Neuronal stem cell (in vitro differentiated cells): ENCODE results near the gene SMC4.

Source experiments
- DNase-seq: peaks from one replicate; pipeline ENCODE4 v3.0.0-alpha.2; 2013; ENCODE audit warnings: low spot score
- H2AFZ ChIP-seq: one replicate; pipeline ENCODE4 v1.6.1; 2013; ENCODE audit warnings: mild to moderate bottlenecking, low read length, inconsistent platforms
- H2AK5ac ChIP-seq: 2 replicates; pipeline ENCODE4 v1.6.1; 2013; ENCODE audit warnings: low read depth, mild to moderate bottlenecking, inconsistent platforms, low read length, moderate library complexity, mixed read lengths
- H2BK120ac ChIP-seq: 2 replicates; pipeline ENCODE4 v1.6.1; 2013; ENCODE audit warnings: low read depth, mild to moderate bottlenecking, inconsistent platforms, low read length, moderate library complexity, mixed read lengths
- H2BK12ac ChIP-seq: one replicate; pipeline ENCODE4 v1.6.1; 2013; ENCODE audit warnings: low read length, inconsistent platforms
- H2BK15ac ChIP-seq: 2 replicates; pipeline ENCODE4 v1.6.1; 2013; ENCODE audit warnings: mild to moderate bottlenecking, low read length, inconsistent platforms, mixed read lengths
- H2BK5ac ChIP-seq: one replicate; pipeline ENCODE4 v1.6.1; 2013; ENCODE audit warnings: inconsistent platforms, mild to moderate bottlenecking, low read length, moderate library complexity
- H3K14ac ChIP-seq: one replicate; pipeline ENCODE4 v1.6.1; 2013; ENCODE audit warnings: low read length, inconsistent platforms
- H3K18ac ChIP-seq: 2 replicates; pipeline ENCODE4 v1.6.1; 2013; ENCODE audit warnings: low read length, inconsistent platforms
- H3K23ac ChIP-seq: 2 replicates; pipeline ENCODE4 v1.6.1; 2013; ENCODE audit warnings: low read depth, mild to moderate bottlenecking, mixed read lengths, low read length, inconsistent platforms; ENCODE audit not compliant: poor library complexity
- H3K27ac ChIP-seq: replicated peaks from 3 replicates; pipeline ENCODE4 v1.5.1; 2013; ENCODE audit warnings: low read length, inconsistent platforms
- H3K27me3 ChIP-seq, 3 experiments: 2 replicates each; pipeline ENCODE4 v1.6.1; 2013; ENCODE audit warnings: low read length in 3 of 3, mild to moderate bottlenecking in 2 of 3, inconsistent platforms in 1 of 3, low read depth in 1 of 3, mixed read lengths in 1 of 3, moderate library complexity in 1 of 3; ENCODE audit not compliant: control insufficient read depth in 3 of 3, insufficient read depth in 3 of 3
- H3K36me3 ChIP-seq, 2 donors: replicated peaks in 1 of 2; 2 replicates each; pipeline ENCODE4 v1.6.1; 2013; ENCODE audit warnings: low read length in 2 of 2; ENCODE audit not compliant: control insufficient read depth in 2 of 2, insufficient read depth in 2 of 2
- H3K4ac ChIP-seq: 2 replicates; pipeline ENCODE4 v1.6.1; 2013; ENCODE audit warnings: inconsistent platforms, mild to moderate bottlenecking, low read length, moderate library complexity
- H3K4me1 ChIP-seq, 2 donors: 1 replicate in 1 of 2; 2 replicates in 1 of 2; pipeline ENCODE4 v1.6.1; 2013; ENCODE audit warnings: low read length in 2 of 2, low read depth in 1 of 2; ENCODE audit not compliant: control insufficient read depth in 2 of 2, insufficient read depth in 1 of 2
- H3K4me2 ChIP-seq: one replicate; pipeline ENCODE4 v1.6.1; 2013; ENCODE audit warnings: mild to moderate bottlenecking, low read length, inconsistent platforms; ENCODE audit not compliant: insufficient read depth, poor library complexity, severe bottlenecking
- H3K4me3 ChIP-seq, 2 donors: 2 replicates each; pipeline ENCODE4 v1.5.1; 2013; ENCODE audit warnings: low read length in 2 of 2, mild to moderate bottlenecking in 2 of 2, inconsistent platforms in 1 of 2, moderate library complexity in 1 of 2
- H3K79me1 ChIP-seq: one replicate; pipeline ENCODE4 v1.6.1; 2013; ENCODE audit warnings: low read depth, mild to moderate bottlenecking, inconsistent platforms, low read length, moderate library complexity
- H3K9ac ChIP-seq: one replicate; pipeline ENCODE4 v1.6.1; 2013; ENCODE audit warnings: mild to moderate bottlenecking, low read depth, low read length, inconsistent platforms; ENCODE audit not compliant: poor library complexity
- H3K9me3 ChIP-seq, 2 donors: replicated peaks in 1 of 2; 2 replicates each; pipeline versions ENCODE3 to v1.6.1; 2013; ENCODE audit warnings: low read length in 2 of 2, mild to moderate bottlenecking in 2 of 2, inconsistent platforms in 1 of 2, low read depth in 1 of 2, mixed read lengths in 1 of 2, moderate library complexity in 1 of 2; ENCODE audit not compliant: control insufficient read depth in 2 of 2, insufficient read depth in 1 of 2
- H4K8ac ChIP-seq: one replicate; pipeline ENCODE4 v1.6.1; 2013; ENCODE audit warnings: low read depth, mild to moderate bottlenecking, inconsistent platforms, low read length, moderate library complexity
- H4K91ac ChIP-seq: one replicate; pipeline ENCODE4 v1.6.1; 2013; ENCODE audit warnings: low read length, low read depth, mild to moderate bottlenecking, inconsistent platforms; ENCODE audit not compliant: poor library complexity
- WGBS, 2 donors: extraction: QIAGEN DNeasy Blood & Tissue Kit; methylation state at CpG; one replicate each; pipeline ENCODE4 v1.1.7; 2013; ENCODE audit warnings: missing lambda C conversion rate in 2 of 2, mixed read lengths in 1 of 2; ENCODE audit not compliant: insufficient read length in 2 of 2, insufficient replicate concordance in 1 of 2; ENCODE audit errors: extremely low coverage in 2 of 2; 5-methylcytosine and 5-hydroxymethylcytosine counted together

Gene SMC4

DNA sequence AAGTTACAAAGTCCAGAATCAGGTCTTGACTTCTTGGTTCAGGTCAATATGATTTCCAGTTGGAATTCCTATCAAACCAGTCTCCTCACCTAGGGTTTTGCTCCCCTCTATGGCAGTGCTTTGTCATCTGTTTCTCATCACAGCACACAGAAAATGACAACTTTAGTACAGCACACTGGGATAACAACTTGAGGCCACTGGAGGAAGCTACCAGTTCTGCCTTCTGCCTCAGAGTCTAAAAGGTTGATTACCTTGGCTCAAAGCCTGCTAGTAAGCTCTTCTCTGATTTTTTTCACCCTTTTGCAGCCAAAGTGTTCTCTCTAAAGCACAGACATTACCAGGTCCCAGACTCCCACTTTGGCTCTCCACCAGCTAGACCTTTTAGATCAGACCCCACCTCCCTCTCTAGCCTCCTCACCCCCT, 75.0 kb downstream of the SMC4 start:
- Histone ChIP-seq H3K4me1 (no peaks in the 10 kb centered on the region), H3K9me3 (peaks cover 7 to 10% of the 10 kb centered on the region in 2 donors), H2BK5ac (no peak overlapping the region), H3K36me3 (no peaks in the 10 kb centered on the region), H3K4me2 (no peak overlapping the region), H3K18ac (no peak overlapping the region), H3K27ac (no peak overlapping the region), H3K23ac (no peak overlapping the region), H4K91ac (no peak overlapping the region), H3K4ac (no peak overlapping the region), H3K79me1 (no peaks in the 10 kb centered on the region), H2BK15ac (no peak overlapping the region), H2AK5ac (no peak overlapping the region), H2BK120ac (no peak overlapping the region), H2BK12ac (no peak overlapping the region), H3K27me3 (no peaks in the 10 kb centered on the region), H4K8ac (no peak overlapping the region), H2AFZ (no peak overlapping the region), H3K9ac (no peak overlapping the region), H3K4me3 (no peak overlapping the region), H3K14ac (no peak overlapping the region)
- DNase-seq: no peak

DNA sequence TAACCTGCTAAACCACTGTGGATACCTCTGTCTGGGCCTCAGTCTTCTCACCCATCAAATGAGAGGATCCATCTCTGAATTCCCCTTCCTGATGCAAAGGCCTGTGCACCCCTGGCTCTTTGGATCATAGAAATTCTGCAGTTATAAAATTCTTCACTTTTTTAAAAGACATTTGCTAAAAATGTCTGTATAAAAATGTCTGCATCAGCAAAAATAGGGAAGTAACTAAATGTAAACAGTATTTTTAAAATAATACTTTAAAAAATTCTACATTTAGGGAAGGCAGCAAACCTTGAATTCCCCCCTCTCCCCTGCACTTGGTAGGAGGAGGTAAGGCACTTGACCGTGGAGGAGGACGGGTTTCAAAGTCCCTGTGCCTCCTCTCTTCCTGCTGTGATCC, 75.7 kb downstream of the SMC4 start:
- Histone ChIP-seq H3K14ac (no peak overlapping the region), H2BK12ac (no peak overlapping the region), H3K9me3 (peaks cover 7 to 10% of the 10 kb centered on the region in 2 donors), H3K79me1 (no peaks in the 10 kb centered on the region), H4K8ac (no peak overlapping the region), H3K4me2 (no peak overlapping the region), H3K27me3 (no peaks in the 10 kb centered on the region), H3K9ac (no peak overlapping the region), H4K91ac (no peak overlapping the region), H3K18ac (no peak overlapping the region), H3K4me1 (no peaks in the 10 kb centered on the region), H3K36me3 (no peaks in the 10 kb centered on the region), H3K27ac (no peak overlapping the region), H2BK15ac (no peak overlapping the region), H3K23ac (no peak overlapping the region), H2AK5ac (no peak overlapping the region), H2BK120ac (no peak overlapping the region), H3K4ac (no peak overlapping the region), H3K4me3 (no peak overlapping the region), H2BK5ac (no peak overlapping the region), H2AFZ (no peak overlapping the region)
- WGBS, 2 donors: no CpG with 5 or more reads among the region's 2 CpGs
- DNase-seq: no peak

DNA sequence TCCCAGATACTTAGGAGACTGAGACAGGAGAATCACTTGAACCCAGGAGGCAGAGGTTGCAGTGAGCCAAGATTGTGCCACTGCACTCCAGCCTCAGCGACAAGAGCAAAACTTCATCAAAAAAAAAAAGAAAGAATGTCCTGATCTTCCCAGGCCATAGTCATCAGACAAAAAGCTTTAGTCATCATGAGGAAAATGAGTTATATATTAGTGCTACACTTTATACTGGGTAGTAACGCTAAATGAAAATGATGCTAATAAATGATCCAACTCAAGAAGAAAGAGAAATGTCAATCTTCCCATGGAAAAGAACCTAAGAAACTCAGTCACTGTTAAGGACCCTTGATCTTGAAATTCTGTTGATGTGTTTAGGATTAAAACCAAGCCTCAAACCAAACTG, 76.4 kb downstream of the SMC4 start:
- no peak for DNase-seq
- peaks cover 2 to 7% of the 10 kb centered on the region in 2 donors for H3K9me3 ChIP-seq
- no peak overlapping the region for H3K4me2 ChIP-seq
- no peaks in the 10 kb centered on the region for H3K79me1 ChIP-seq
- H4K8ac ChIP-seq: no peak overlapping the region
- no peak overlapping the region for H3K4ac ChIP-seq
- H4K91ac ChIP-seq: no peak overlapping the region
- H3K27me3 ChIP-seq: no peaks in the 10 kb centered on the region
- no peak overlapping the region for H2AFZ ChIP-seq
- no peak overlapping the region for H2BK120ac ChIP-seq
- WGBS, 2 donors: no CpG with 5 or more reads among the region's 2 CpGs
- H3K27ac ChIP-seq: no peak overlapping the region
- H3K36me3 ChIP-seq: no peaks in the 10 kb centered on the region
- no peak overlapping the region for H2BK12ac ChIP-seq
- H3K23ac ChIP-seq: no peak overlapping the region
- no peak overlapping the region for H3K14ac ChIP-seq
- no peak overlapping the region for H3K9ac ChIP-seq
- no peak overlapping the region for H2BK15ac ChIP-seq
- no peak overlapping the region for H2BK5ac ChIP-seq
- no peak overlapping the region for H3K18ac ChIP-seq
- H3K4me3 ChIP-seq: no peak overlapping the region
- no peak overlapping the region for H2AK5ac ChIP-seq
- H3K4me1 ChIP-seq: no peaks in the 10 kb centered on the region

DNA sequence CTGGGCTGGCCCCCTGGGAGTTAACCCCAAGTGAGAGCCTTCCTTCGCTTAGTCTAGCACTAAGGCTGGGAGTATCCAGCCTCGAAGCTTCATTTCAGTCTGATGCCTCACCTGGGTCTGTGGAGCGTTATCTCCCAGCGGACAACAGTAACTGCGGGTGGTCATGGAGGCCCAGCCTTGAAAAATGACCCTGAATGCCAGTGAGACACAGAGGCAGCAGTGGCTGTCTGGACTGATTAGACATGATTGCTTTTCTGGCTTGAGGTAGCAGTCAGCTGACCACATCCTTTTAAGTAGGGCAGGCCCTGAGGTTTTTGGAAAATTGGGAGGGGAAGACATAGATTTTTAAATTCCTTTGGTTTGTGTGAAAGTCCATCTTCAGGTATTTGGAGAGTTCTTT, 78.3 kb downstream of the SMC4 start:
- no peak for DNase-seq
- no peak overlapping the region for H2AK5ac ChIP-seq
- WGBS, 2 donors: no CpG with 5 or more reads among the region's 5 CpGs

More for the DNA sequence above, 78.3 kb downstream of the SMC4 start:
- Histone ChIP-seq H3K27me3 (no peaks in the 10 kb centered on the region), H4K91ac (no peak overlapping the region), H2AFZ (no peak overlapping the region), H3K4me1 (no peaks in the 10 kb centered on the region), H3K9ac (no peak overlapping the region), H2BK12ac (no peak overlapping the region), H3K4ac (no peak overlapping the region), H3K18ac (no peak overlapping the region), H3K14ac (no peak overlapping the region), H2BK120ac (no peak overlapping the region), H2BK5ac (no peak overlapping the region), H3K9me3 (no peaks in the 10 kb centered on the region), H4K8ac (no peak overlapping the region), H3K27ac (no peak overlapping the region), H3K4me2 (no peak overlapping the region), H3K4me3 (no peak overlapping the region), H3K36me3 (no peaks in the 10 kb centered on the region), H3K79me1 (no peaks in the 10 kb centered on the region), H2BK15ac (no peak overlapping the region), H3K23ac (no peak overlapping the region)
